SU-DHL-6 (cell line): ENCODE data around the gene SLX4IP.

Experiments used
- EZH2phosphoT487 ChIP-seq: fragments of 200-600 bp; sonication (generic), shearing (Covaris generic); conservative IDR thresholded peaks from 2 replicates; pipeline ENCODE4 v1.6.1; 2018; ENCODE audit warnings: mild to moderate bottlenecking, antibody characterized with exemption, low read length, moderate library complexity, mixed read lengths
- TF ChIP-seq, protein P1 (sequence below): fragments of 200-600 bp; sonication (generic); IDR thresholded peaks from one replicate; pipeline ENCODE4 v1.5.1; 2017; ENCODE audit warnings: antibody characterized with exemption, mild to moderate bottlenecking, low read length, moderate library complexity; ENCODE audit not compliant: insufficient read depth, poor library complexity, severe bottlenecking

DNA sequence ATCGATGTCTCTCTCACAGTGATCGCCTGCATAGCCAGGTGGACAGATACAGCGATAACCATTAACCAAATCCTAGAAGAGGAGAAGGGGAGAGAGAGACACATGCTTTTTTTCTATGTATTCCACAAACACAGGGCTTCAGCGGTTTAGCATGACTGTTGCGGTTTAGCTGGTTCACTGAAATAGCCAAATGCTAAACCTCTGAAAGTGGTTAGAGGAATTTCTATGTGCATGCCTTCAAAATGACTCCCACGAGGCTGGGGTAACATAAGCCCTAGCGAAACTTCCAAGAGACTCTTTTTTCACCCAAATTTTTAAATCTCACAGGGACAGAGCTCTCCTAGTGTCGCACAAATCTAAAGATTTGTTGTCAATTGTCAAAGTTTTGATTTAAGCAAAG is 213.5 kb downstream of the SLX4IP start:
- TF ChIP-seq, protein P1, sequence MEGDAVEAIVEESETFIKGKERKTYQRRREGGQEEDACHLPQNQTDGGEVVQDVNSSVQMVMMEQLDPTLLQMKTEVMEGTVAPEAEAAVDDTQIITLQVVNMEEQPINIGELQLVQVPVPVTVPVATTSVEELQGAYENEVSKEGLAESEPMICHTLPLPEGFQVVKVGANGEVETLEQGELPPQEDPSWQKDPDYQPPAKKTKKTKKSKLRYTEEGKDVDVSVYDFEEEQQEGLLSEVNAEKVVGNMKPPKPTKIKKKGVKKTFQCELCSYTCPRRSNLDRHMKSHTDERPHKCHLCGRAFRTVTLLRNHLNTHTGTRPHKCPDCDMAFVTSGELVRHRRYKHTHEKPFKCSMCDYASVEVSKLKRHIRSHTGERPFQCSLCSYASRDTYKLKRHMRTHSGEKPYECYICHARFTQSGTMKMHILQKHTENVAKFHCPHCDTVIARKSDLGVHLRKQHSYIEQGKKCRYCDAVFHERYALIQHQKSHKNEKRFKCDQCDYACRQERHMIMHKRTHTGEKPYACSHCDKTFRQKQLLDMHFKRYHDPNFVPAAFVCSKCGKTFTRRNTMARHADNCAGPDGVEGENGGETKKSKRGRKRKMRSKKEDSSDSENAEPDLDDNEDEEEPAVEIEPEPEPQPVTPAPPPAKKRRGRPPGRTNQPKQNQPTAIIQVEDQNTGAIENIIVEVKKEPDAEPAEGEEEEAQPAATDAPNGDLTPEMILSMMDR = no peak
- TF ChIP-seq EZH2phosphoT487 = no peak
